Measurements from ENCODE around the gene PAX5.

The PAX5 gene

GRCh38 chr9:36961051-36961450 lies 73.0 kb downstream of the PAX5 start:
- TF ChIP-seq CTCF (IDR thresholded peaks at IDR 0.05; ENCODE audit: insufficient read depth, low read depth, low read length, missing control alignments), result no peak
- DNase-seq (ENCODE audit: low read depth), result no peak
- no peak overlapping the region for H3K4me3 ChIP-seq (ENCODE audit: low read depth, low read length)

- no peak for DNase-seq (ENCODE audit: low read depth)
- H3K4me3 ChIP-seq (ENCODE audit: low read depth, low read length), result no peak overlapping the region
- TF ChIP-seq CTCF (IDR thresholded peaks at IDR 0.05; ENCODE audit: insufficient read depth, low read depth, low read length, missing control alignments), result no peak
Observed at GRCh38 chr9:36960575-36960955, 73.5 kb downstream of the PAX5 start.

GRCh38 chr9:36959681-36960574 lies 74.1 kb downstream of the PAX5 start:
- no peak overlapping the region for H3K4me3 ChIP-seq (ENCODE audit: low read depth, low read length)
- no peak for DNase-seq (ENCODE audit: low read depth)
- no peak for TF ChIP-seq CTCF (IDR thresholded peaks at IDR 0.05; ENCODE audit: insufficient read depth, low read depth, low read length, missing control alignments)

GRCh38 chr9:36956908-36957307 lies 77.2 kb downstream of the PAX5 start:
- no peak overlapping the region for H3K4me3 ChIP-seq (ENCODE audit: low read depth, low read length)
- no peak for TF ChIP-seq CTCF (IDR thresholded peaks at IDR 0.05; ENCODE audit: insufficient read depth, low read depth, low read length, missing control alignments)
- DNase-seq (ENCODE audit: low read depth), result no peak

- no peak overlapping the region for H3K4me3 ChIP-seq (ENCODE audit: low read depth, low read length)
- no peak for DNase-seq (ENCODE audit: low read depth)
- no peak for TF ChIP-seq CTCF (IDR thresholded peaks at IDR 0.05; ENCODE audit: insufficient read depth, low read depth, low read length, missing control alignments)
Observed at GRCh38 chr9:36950389-36950788, 83.7 kb downstream of the PAX5 start.

GRCh38 chr9:36949466-36949865 lies 84.6 kb downstream of the PAX5 start:
- DNase-seq (ENCODE audit: low read depth), result no peak
- H3K4me3 ChIP-seq (ENCODE audit: low read depth, low read length), result no peak overlapping the region
- no peak for TF ChIP-seq CTCF (IDR thresholded peaks at IDR 0.05; ENCODE audit: insufficient read depth, low read depth, low read length, missing control alignments)

- TF ChIP-seq CTCF (IDR thresholded peaks at IDR 0.05; ENCODE audit: insufficient read depth, low read depth, low read length, missing control alignments), result no peak
- DNase-seq (ENCODE audit: low read depth), result no peak
- H3K4me3 ChIP-seq (ENCODE audit: low read depth, low read length), result no peak overlapping the region
Observed at GRCh38 chr9:36948051-36948450, 86.0 kb downstream of the PAX5 start.
